Measurements from ENCODE around the gene CEACAM4. TPM values are rescaled to one million over a fixed set of nuclear protein-coding genes. Genes with fewer than 3 reads are reported as not detected.
"Not testable (repeated sequence)": the region's sequence is repeated elsewhere in the genome, so short reads cannot be mapped to it uniquely, and the experiment has no call there.

CEACAM4 gene
- polyA plus RNA-seq, 1 experiment, result not detected

GRCh38 chr19:41587101-41587837 lies 39.6 kb downstream of the CEACAM4 start:
- TF ChIP-seq CTCF (IDR thresholded peaks at IDR 0.05; ENCODE audit: insufficient read depth, low read depth, low read length), result no peak
- no peak for DNase-seq (ENCODE audit: low read depth)
- H3K27me3 ChIP-seq (ENCODE audit: control insufficient read depth, insufficient read depth, low read length), result no peaks in the 10 kb centered on the region
- ChIA-PET POLR2A (no interaction called here), CTCF (interaction anchor here (2.4 to 3.9 kb wide), 2 partner anchors 11 to 17 kb away, joined by 7 to 20 read pairs; no protein-coding TSS in a partner anchor)
- H3K36me3 ChIP-seq (ENCODE audit: control insufficient read depth, insufficient read depth, low read length), result no peaks in the 10 kb centered on the region
- H3K4me3 ChIP-seq (ENCODE audit: low read depth, low read length), result no peak overlapping the region

GRCh38 chr19:41586064-41586463 lies 40.8 kb downstream of the CEACAM4 start:
- no peaks in the 10 kb centered on the region for H3K27me3 ChIP-seq (ENCODE audit: control insufficient read depth, insufficient read depth, low read length)
- POLR2A ChIA-PET, result no interaction called here
- no peaks in the 10 kb centered on the region for H3K36me3 ChIP-seq (ENCODE audit: control insufficient read depth, insufficient read depth, low read length)
- CTCF ChIA-PET, result interaction anchor here (2.4 to 3.9 kb wide), 2 partner anchors 12 to 15 kb away, joined by 7 to 20 read pairs; no protein-coding TSS in a partner anchor
- no peak for TF ChIP-seq CTCF (IDR thresholded peaks at IDR 0.05; ENCODE audit: insufficient read depth, low read depth, low read length)
- no peak overlapping the region for H3K4me3 ChIP-seq (ENCODE audit: low read depth, low read length)
- no peak for DNase-seq (ENCODE audit: low read depth)

GRCh38 chr19:41584931-41585330 lies 41.9 kb downstream of the CEACAM4 start:
- TF ChIP-seq CTCF (IDR thresholded peaks at IDR 0.05; ENCODE audit: insufficient read depth, low read depth, low read length), result no peak
- no peaks in the 10 kb centered on the region for H3K27me3 ChIP-seq (ENCODE audit: control insufficient read depth, insufficient read depth, low read length)
- no peak overlapping the region for H3K4me3 ChIP-seq (ENCODE audit: low read depth, low read length)
- no peak for DNase-seq (ENCODE audit: low read depth)
- CTCF ChIA-PET, result interaction anchor here (0.6 kb wide), 1 partner anchor 62 kb away, joined by 3 read pairs; no protein-coding TSS in a partner anchor
- POLR2A ChIA-PET, result no interaction called here
- H3K36me3 ChIP-seq (ENCODE audit: control insufficient read depth, insufficient read depth, low read length), result no peaks in the 10 kb centered on the region

- Histone ChIP-seq H3K27me3 (ENCODE audit: control insufficient read depth, insufficient read depth, low read length) (no peaks in the 10 kb centered on the region), H3K36me3 (ENCODE audit: control insufficient read depth, insufficient read depth, low read length) (no peaks in the 10 kb centered on the region), H3K4me3 (ENCODE audit: low read depth, low read length) (no peak overlapping the region)
- ChIA-PET CTCF (interaction anchor here (1.5 to 2.7 kb wide), 2 partner anchors 13 to 21 kb away, joined by 4 to 13 read pairs; no protein-coding TSS in a partner anchor), POLR2A (no interaction called here)
- no peak for TF ChIP-seq CTCF (IDR thresholded peaks at IDR 0.05; ENCODE audit: insufficient read depth, low read depth, low read length)
- no peak for DNase-seq (ENCODE audit: low read depth)
Observed at GRCh38 chr19:41584260-41584810, 42.5 kb downstream of the CEACAM4 start.

GRCh38 chr19:41582577-41583182 lies 44.2 kb downstream of the CEACAM4 start:
- DNase-seq (ENCODE audit: low read depth); H3K36me3 ChIP-seq (ENCODE audit: control insufficient read depth, insufficient read depth, low read length); H3K4me3 ChIP-seq (ENCODE audit: low read depth, low read length); POLR2A ChIA-PET; H3K27me3 ChIP-seq (ENCODE audit: control insufficient read depth, insufficient read depth, low read length): not testable (repeated sequence)
- CTCF ChIA-PET, result interaction anchor here (1.5 to 2.7 kb wide), 3 partner anchors 11 to 19 kb away, joined by 4 to 13 read pairs (median 7); no protein-coding TSS in a partner anchor

- POLR2A ChIA-PET; H3K27me3 ChIP-seq (ENCODE audit: control insufficient read depth, insufficient read depth, low read length); DNase-seq (ENCODE audit: low read depth); H3K36me3 ChIP-seq (ENCODE audit: control insufficient read depth, insufficient read depth, low read length); H3K4me3 ChIP-seq (ENCODE audit: low read depth, low read length): not testable (repeated sequence)
- CTCF ChIA-PET, result interaction anchor here (1.8 to 3.6 kb wide), 2 partner anchors 11 to 12 kb away, joined by 4 to 14 read pairs; no protein-coding TSS in a partner anchor
Observed at GRCh38 chr19:41581068-41581467, 45.8 kb downstream of the CEACAM4 start.

Data from BJ (cell line).